Head of caudate nucleus (tissue), 42 donors: Measurements from ENCODE around the gene KDM4B.

Source experiments
- DNase-seq, 42 donors: peaks; one replicate each; pipeline versions ENCODE4 v3.0.0 to v3.0.0-alpha.2; 2020 to 2021; ENCODE audit warnings: mixed read lengths in 7 of 42
- intact Hi-C: fragments of 100-400 bp; cut with DNase I; formaldehyde crosslinking; loops from one replicate; pipeline ENCODE4 v1.15.0; 2022

Gene KDM4B

DNA sequence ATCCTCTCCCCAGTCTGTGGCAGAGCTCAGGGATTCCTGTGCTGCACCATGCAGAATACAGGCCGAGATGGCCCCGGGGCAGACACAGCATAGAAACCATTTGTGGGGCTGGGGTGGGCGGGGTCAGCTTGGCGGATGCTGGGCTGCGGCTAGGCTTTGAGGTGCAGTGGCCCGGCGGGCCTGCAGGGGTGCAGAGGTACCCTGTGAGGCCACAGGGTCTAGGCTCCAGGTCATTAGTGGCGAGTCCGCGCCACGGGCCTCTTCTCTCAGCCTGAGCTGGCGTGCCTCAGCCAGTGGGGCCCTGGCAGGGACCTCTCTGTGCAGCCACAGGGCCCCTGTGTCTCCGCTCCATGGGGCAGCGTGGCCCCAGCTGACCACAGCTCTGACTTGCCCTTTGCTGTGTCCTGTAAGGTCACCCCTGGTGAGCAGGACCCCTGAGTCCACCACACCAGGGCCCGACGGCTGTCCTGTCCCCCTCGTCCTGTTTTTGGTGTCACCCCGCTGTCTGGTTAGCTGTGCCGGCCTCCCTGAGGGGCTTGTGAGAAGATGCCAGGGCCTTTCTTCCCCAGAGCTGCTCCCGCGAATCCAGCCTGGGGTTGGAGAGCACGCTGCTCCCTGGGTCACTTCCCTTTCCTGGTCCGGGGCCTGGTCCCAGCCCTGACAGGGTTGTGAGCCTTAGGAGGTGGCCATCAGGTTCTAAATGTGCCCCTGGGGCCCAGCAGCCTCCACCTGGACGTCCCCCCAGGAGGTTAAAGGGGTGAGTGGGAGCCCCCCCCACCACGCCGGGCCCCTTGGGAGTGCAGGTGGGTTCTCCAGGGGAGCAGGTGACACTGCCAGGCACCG lies 12.1 kb downstream of the KDM4B start:
- no peak for DNase-seq
- intact Hi-C loops: no loop called here

DNA sequence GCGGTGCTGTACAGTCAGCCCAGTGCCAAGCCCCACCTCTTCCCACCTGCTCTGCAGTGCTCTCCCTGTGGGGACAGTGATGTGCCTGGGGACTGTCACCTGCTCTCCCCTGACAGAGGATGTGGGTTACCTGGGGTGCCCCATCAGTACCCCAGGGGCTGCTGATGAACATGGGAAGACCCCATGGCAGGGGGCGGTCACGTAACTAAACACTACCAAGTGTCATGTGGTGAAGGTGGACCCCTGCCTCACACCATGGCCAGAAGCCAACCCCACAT lies 12.7 kb downstream of the KDM4B start:
- intact Hi-C loops: no loop called here
- no peak for DNase-seq

DNA sequence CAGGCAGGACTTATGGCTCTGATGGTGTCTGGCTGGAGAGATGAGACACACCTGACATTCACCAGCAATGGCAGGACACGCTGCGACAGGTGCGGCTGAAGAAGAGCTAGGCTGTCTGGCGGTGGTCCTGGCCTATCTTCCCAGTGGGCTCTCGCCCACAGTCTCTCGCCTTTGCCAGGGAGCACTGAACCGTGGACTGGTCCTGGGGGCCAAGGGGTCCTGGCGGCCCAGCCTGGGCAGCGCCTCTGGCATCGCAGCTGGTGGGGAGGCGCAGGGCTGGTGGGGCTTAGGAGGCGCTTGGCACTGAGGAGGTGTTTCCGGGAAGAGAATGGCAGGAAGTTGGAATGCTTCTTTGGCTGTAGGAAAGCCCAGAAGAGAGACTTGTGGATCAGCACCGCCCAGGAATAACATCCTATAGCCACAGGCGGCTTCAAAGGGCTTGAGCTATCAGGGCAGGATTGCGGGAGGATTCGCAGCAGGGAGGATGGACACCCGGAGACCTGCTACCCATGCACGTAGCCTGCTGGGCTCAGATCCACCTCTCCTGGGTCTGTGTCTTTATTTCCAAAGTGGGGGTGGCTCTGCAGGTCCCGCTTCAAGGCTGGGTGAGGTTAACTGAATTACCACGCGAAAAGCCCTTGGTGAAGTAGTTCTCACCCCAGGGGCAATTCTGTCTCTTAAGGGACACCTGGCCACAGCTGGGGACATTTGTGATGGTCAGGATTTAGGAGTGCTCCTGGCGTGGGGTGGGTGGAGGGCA lies 14.6 kb downstream of the KDM4B start:
- no peak for DNase-seq
- intact Hi-C loops: no loop called here

DNA sequence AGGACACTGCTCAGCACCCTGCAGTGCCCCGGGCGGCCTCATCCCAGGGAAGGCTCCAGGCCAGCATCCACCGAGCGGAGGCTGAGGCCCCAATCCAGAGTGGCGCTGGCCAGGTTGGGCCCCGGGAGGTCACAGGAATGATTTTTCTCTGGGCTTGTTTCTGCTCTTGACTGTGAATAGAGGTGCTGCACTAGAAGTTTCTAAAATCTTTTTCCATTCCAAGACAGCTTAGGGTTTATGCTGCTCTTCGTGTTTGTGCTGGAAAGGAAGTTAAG lies 15.1 kb downstream of the KDM4B start:
- intact Hi-C loops: no loop called here
- no peak for DNase-seq

DNA sequence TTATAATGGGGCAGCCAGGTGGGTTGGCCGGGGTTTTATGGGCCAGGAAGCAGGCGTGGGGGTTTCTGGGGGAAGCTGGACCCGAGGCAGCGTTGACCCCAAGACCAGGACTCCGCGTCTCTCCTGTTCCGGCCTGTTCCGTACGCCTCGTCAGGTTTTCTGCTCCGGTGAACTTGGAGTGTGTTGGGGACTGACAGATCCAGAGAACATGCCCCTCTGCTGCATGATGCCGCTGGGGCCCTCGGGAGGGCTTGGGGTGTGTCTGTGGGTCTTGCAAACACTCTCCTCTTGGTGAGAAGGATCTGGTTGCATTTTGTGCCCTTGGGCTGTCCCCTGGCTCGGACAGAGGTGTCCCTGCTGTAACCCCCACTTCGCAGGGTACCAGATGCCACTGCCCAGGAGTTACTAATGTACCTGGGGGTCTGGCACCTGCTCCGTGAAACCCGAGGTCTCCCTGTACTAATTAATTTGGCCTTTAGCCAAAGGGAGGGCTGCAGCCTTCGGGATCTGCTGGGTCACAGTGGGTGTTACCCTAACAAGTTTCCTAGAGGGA lies 15.6 kb downstream of the KDM4B start:
- intact Hi-C loops: no loop called here

DNA sequence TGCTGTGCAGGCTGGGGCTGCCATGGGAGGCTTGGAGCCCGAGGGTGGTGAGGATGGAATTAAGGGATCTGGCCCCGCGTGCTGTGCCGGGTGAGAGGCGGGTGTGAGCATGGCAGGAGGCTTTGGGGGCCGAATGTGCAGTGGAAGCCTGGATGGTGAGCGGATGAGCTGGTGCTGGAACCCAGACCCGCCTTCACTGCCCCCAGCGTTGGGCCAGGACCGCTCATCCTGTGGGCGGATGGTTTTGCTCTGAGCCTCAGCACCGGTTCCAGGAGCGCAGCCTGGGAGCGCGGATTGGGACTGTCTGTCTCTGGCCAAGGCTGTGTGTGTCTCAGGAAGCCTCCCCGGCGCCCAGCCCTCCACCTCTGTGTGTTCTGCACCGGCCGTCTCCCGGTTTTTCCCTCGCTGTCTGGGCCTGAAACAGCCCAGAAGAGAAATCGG lies 16.7 kb downstream of the KDM4B start:
- intact Hi-C loops: no loop called here
- DNase-seq: no peak

More for the DNA sequence above, 15.6 kb downstream of the KDM4B start:
- DNase-seq: no peak

DNA sequence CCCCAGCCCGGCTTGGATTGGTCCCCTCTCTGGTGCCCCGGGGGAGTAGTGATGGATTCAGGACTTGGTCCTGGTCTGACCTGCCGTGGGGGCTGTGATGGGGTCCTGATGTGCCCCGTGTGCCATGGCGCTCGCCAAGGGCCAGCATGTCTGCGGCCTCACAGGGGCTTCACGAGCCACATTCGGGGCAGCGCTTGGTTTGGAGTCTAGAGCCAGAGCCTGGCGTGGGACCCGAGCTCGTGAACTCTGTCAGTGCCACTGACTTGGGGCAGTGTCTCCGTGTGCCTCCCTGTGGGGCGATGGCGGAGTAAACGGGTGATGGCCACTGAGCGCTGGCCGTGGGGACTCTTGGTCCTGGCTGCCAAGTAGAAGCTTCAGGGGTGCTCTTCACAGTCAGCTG lies 17.1 kb downstream of the KDM4B start:
- intact Hi-C loops: no loop called here
- DNase-seq: no peak

DNA sequence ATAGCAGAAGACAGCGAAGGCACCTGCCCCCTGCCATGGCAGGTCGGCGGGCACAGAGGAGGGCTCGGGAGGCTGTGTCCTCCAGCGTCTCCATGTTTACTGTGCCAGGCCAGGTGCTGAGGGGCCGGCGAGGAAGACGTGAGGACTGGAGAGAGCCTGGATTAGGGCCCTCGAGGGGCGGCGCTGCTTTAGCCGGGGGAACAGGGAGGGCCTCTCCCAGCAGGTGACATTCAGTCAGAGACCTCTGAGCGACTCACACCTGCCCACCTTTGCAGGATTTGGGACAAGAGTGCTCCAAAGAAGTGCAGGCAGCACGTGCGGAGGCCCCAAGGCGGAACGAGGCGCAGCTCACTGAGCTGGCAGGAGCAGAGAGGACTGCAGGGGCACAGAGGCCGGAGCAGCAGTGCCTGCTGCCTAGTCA lies 17.6 kb downstream of the KDM4B start:
- DNase-seq: no peak
- intact Hi-C loops: no loop called here

DNA sequence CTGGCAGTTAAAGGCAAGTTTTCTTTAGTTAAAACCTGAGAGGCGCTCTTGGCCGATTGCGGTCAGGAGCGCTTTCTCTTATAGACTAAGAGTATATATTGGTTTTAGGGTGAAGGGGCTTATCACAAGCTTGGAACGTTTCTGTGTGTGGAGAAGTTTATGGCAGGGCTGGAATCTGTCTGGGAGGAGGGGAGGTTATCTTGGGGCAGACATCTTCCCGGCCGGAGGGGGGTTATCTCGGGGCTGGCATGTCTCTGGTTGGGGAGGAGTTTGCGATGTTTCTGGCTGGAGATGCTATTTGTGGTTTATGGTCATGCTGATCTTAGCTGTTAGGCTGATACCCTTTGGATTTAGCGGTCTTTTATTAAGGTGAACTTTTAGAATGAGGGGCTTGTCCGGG lies 18.3 kb downstream of the KDM4B start:
- intact Hi-C loops: no loop called here
- no peak for DNase-seq

DNA sequence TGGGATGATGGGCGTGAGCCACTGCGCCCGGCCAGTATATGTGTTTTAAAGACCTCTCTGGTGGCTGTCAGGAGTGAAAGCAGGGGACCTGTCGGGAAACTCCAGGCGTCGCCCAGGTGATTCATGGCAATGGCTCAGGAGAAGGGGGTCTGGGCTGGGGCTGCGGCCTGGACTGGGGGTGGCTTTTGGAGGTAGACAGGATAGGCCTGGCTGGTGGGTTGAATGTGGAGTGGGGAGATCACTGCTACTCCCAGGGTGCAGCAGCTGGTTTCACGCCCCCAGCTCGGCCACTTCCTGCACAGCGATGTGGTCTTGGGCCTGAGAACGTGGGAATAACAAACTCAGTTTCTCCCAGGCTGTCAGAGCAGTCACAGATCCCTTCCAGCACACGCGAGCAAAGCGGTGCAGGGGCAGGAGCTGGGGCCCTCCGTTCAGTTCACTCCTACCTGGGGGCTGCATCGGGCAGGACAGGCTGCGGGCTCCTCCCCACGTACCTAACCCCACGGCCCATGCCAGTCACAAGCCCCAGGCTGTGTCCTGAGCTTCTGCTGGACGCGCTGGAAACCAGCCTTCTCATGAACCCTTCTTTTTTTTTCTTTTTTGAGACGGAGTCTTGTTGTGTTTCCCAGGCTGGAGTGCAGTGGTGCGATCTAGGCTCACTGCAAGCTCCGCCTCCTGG lies 18.9 kb downstream of the KDM4B start:
- DNase-seq: no peak
- intact Hi-C loops: no loop called here

DNA sequence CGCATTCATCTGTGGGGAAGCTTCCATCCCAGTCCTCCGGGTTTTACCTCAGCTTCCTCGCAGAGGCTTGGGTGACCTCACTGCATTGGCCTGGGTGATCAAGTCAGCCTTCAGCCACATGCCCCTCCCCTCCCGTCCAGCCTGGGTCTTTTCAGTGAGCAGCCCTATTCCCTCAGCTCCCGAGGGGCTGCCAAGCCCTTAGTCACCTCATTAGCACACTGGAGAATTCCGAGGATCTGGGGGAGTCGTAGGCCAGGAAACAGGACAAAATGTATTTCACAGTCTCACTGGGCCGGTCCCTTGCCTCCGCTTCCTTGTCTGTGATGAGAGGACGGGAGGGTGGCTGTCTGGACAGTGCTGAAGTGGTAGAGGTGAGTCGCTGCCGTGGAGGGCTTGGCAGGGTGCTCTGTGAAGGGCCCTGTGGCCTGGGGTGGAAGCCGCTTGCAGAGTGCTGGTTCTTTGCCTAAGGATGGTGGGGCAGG lies 19.9 kb downstream of the KDM4B start:
- intact Hi-C loops: no loop called here
- DNase-seq: peak in 16 of 42 donors; percentile 22 to 78 (median 54)

DNA sequence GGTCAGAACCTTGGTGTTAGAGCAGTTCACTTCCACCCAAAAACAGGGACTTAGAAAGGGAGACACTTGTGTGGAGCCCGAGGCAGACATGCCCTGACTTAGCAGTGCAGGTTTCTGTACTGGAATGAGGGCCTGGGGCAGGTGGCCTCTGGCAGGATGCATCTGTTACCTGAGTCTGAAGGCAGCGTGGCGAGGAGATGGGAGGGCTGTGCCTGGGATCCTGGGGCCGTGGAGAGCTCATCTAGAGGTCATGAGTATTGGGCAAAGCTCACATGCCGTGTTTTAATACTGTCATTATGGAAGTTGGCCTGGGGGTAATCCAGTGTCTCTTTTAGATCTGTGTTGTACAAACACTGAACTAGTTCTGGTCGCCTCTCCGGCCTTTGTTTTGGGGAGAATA lies 21.4 kb downstream of the KDM4B start:
- intact Hi-C loops: no loop called here
- no peak for DNase-seq

DNA sequence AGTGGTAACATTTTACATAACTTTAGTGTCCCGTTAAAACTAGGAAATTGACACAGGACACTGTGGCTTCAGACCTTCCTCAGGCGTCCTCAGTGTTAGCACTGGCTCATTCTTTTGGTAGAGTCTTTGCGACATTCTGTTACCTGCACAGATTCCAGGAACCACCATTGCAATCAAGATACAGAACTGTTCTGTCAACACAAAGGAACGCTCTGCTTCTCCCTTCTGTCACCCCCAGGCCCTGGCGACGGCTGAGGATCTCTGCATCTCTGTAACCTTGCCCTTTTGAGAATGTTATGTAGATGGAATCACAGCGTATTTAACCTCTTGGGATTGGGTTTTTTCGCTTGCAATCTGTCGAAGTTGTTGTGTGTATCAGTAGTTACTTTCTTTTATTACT lies 22.6 kb downstream of the KDM4B start:
- intact Hi-C loops: no loop called here
- DNase-seq: no peak

DNA sequence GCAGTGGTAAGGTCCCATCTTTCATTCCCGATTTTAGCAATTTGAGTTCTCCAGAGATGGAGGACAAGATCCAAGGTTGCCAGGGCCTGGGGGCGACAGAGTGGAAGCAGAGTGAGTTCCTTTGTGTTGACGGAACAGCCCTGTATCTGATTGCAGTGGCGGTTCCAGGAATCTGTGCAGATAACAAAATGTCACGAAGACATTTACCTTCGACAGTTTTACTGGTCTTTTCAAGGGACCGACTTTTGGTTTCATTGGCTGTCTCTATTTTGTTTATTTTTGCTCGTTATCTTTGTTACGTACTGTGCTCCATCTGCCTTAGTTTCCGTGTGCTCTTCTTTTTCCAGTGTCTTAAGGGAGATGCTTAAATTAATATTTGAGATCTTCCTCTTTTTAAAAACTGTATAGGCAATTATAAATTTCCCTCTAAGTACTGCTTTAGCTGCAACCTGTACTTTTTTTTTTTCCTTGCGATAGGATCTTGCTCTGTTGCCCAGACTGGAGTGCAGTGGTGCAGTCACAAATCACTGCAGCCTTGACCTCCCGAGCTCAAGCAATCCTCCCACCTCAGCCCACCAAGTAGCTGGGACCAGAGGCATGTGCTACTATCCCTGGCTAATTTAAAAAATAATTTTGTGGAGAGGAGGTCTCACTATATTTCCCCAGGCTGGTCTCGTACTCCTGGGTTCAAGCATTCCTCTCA lies 23.2 kb downstream of the KDM4B start:
- no peak for DNase-seq
- intact Hi-C loops: no loop called here

DNA sequence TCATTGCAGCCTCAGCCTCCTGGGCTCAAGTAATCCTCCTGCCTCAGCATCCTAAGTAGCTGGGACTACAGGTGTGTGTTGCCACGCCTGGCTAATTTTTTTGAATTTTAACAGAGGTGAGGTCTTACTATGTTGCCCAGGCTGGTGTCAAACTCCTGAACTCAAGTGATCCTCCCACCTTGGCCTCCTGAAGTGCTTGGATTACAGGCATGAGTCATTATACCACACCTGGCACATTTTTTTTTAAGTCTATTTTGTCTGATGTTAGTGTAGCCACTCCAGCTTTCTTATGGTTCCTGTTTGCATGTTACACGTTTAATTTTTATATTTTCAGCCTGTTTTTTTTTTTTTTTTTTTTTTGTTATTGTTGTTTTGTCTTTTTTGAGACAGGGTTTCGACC lies 24.8 kb downstream of the KDM4B start:
- intact Hi-C loops: no loop called here
- DNase-seq: no peak

DNA sequence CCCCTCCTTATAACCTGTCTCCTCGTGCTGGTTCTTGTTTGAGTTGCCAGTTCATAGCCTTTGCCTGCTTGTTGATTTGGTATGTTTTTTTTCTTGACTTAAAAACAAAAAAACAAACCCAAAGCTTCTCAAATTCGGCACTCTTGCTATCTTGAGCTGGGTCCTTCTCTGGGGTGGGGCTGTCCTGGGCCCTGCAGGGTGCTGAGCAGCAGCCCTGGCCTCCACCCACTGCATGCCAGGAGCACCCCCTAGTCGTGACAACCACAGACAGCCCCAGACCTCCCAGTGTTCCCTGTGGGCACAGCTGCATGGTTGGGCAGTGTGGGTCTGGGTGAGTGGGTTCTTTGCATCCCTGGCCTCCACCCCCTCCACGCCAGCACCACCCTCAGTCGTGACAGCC lies 27.8 kb downstream of the KDM4B start:
- no peak for DNase-seq
- intact Hi-C loops: no loop called here

DNA sequence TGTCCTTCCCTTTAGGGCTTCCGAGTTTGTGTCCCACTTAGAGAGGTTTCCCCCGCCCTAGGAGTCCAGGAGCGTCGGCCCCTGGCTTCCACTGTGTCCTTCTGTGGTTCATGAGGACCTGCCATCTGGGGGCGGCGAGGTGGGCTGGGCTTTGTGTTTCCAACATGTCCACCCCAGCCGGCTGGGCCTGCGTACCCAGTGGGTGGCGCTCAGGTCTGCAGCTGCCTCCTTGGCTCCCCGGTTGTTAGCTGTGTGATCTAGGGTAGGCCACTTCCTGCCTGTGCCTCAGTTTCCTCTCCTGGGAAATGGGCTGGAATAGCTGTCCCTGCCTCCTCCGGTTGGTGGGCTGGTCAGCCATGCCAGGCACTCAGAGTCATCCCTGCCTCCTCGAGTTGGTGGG lies 28.4 kb downstream of the KDM4B start:
- no peak for DNase-seq
- intact Hi-C loops: no loop called here

DNA sequence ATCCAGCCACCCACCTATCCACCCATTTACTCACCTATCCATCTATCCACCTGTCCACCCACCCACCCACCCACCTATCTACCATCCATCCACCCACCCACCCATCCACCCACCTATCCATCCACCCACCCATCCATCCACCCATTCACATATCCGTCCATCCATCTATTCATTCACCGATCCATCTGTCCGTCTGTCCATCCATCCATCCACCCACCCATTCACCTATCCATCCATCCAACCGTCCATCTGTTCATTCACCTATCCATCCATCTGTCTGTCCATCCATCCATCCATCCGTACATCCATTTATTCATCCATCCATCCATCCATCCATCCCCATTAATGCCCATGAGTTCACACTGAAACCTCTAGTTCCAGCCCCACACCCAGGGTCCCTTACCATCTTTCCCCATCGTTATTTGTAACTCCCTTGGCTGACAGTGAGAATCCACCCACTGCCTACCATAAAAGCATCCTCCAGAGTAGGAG lies 31.3 kb downstream of the KDM4B start:
- intact Hi-C loops: no loop called here
- no peak for DNase-seq

DNA sequence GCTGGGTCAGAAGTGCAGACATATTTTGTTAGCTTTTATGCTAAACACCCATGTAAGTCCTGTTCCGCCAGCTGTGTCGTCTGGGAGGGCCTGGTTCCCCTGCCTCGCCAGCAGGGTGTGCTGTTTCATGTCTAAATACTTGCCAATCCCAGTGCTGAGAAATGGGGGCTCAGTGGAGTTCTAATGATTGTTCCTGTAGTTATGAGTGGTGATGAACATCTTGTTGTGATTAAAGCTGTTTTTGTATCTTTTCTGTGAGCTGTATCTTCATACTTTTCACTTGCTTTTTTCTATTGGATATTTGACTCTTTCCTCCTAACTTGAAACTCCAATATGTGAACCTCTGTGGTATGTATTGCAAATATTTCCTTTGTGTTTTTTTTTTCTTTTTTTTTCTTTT lies 32.7 kb downstream of the KDM4B start:
- intact Hi-C loops: no loop called here
- DNase-seq: peak in 23 of 42 donors; percentile 18 to 78 (median 41)
